Neural cell (in vitro differentiated cells): ENCODE measurements around the gene CAPN7. TPM values are rescaled to one million over a fixed set of nuclear protein-coding genes. Genes with fewer than 3 reads are reported as not detected.

ENCODE experiments used
- H2AFZ ChIP-seq: fragments of 200-600, 300-800 bp; sonication (generic), shearing (Covaris generic); 2 replicates; pipeline ENCODE4 v1.6.0; 2014; ENCODE audit warnings: low read depth, mild to moderate bottlenecking, antibody characterized with exemption, low read length, moderate library complexity
- H3F3A ChIP-seq: fragments of 200-600 bp; shearing (Covaris generic); 2 replicates; pipeline ENCODE4 v1.6.1; 2016; ENCODE audit warnings: mild to moderate bottlenecking, moderate library complexity, mixed read lengths, antibody characterized with exemption, low read length; ENCODE audit not compliant: insufficient read depth, poor library complexity, severe bottlenecking
- H3K27ac ChIP-seq: fragments of 200-600, 300-800 bp; sonication (generic), shearing (Covaris generic); 2 replicates; pipeline ENCODE4 v1.5.1; 2014; ENCODE audit warnings: mild to moderate bottlenecking, low read length, moderate library complexity
- H3K27me3 ChIP-seq: fragments of 300-800, 200-600 bp; sonication (generic), shearing (Covaris generic); 2 replicates; pipeline ENCODE4 v1.6.0; 2014; ENCODE audit warnings: mild to moderate bottlenecking, low read depth, low read length, moderate library complexity; ENCODE audit not compliant: insufficient read depth
- H3K36me3 ChIP-seq: fragments of 300-800, 200-600 bp; sonication (generic), shearing (Covaris generic); 2 replicates; pipeline ENCODE4 v1.5.1; 2014; ENCODE audit warnings: mild to moderate bottlenecking, antibody characterized with exemption, low read length, moderate library complexity; ENCODE audit not compliant: insufficient read depth
- H3K4me2 ChIP-seq: fragments of 300-800, 200-600 bp; sonication (generic), shearing (Covaris generic); 2 replicates; pipeline ENCODE4 v1.6.0; 2014; ENCODE audit warnings: mild to moderate bottlenecking, low read length
- H3K4me3 ChIP-seq: fragments of 300-800, 200-600 bp; sonication (generic), shearing (Covaris generic); 2 replicates; pipeline ENCODE4 v1.5.1; 2014; ENCODE audit warnings: mild to moderate bottlenecking, low read length, moderate library complexity
- H3K79me2 ChIP-seq: fragments of 200-600 bp; shearing (Covaris generic); replicated peaks from 2 replicates; pipeline ENCODE4 v1.6.0; 2014; ENCODE audit warnings: mild to moderate bottlenecking, low read length, moderate library complexity; ENCODE audit not compliant: insufficient read depth
- H3K9ac ChIP-seq: fragments of 300-800, 200-600 bp; sonication (generic), shearing (Covaris generic); 2 replicates; pipeline ENCODE4 v1.6.1; 2016; ENCODE audit warnings: mild to moderate bottlenecking, low read length, mixed read lengths
- H3K9me2 ChIP-seq: fragments of 200-600 bp; shearing (Covaris generic); 2 replicates; pipeline ENCODE4 v1.6.1; 2016; ENCODE audit warnings: mild to moderate bottlenecking, low read length, mixed read lengths; ENCODE audit not compliant: insufficient read depth
- H3K9me3 ChIP-seq: fragments of 200-600, 300-800 bp; sonication (generic), shearing (Covaris generic); 2 replicates; pipeline ENCODE4 v1.6.1; 2016; ENCODE audit warnings: mild to moderate bottlenecking, mixed run types, low read length, moderate library complexity, mixed read lengths
- H4K20me1 ChIP-seq: fragments of 200-600 bp; shearing (Covaris generic); 2 replicates; pipeline ENCODE4 v1.6.1; 2016; ENCODE audit warnings: mild to moderate bottlenecking, mixed run types; ENCODE audit not compliant: insufficient read depth
- EP300 ChIP-seq: fragments of 450-650 bp; conservative IDR thresholded peaks from 2 replicates; pipeline ENCODE4 v1.6.1; 2014; ENCODE audit warnings: antibody characterized with exemption, mild to moderate bottlenecking, moderate library complexity; ENCODE audit not compliant: poor library complexity, severe bottlenecking
- EZH2 ChIP-seq: fragments of 200-600, 300-800 bp; shearing (Covaris generic), sonication (generic); IDR thresholded peaks from 2 replicates; pipeline ENCODE4 v1.6.1; 2014; ENCODE audit warnings: antibody characterized with exemption, low read length, borderline replicate concordance, mild to moderate bottlenecking; ENCODE audit not compliant: insufficient read depth, poor library complexity, severe bottlenecking
- MXI1 ChIP-seq: fragments of 450-650 bp; conservative IDR thresholded peaks from 2 replicates; pipeline ENCODE4 v1.6.1; 2014; ENCODE audit warnings: antibody characterized with exemption, mild to moderate bottlenecking; ENCODE audit not compliant: poor library complexity, severe bottlenecking
- POLR2AphosphoS5 ChIP-seq: IDR thresholded peaks from 2 replicates; pipeline ENCODE4 v1.6.1; 2012
- RAD21 ChIP-seq: fragments of 450-650 bp; conservative IDR thresholded peaks from 2 replicates; pipeline ENCODE4 v1.6.1; 2014; ENCODE audit warnings: antibody characterized with exemption, mild to moderate bottlenecking, moderate library complexity
- SMC3 ChIP-seq: fragments of 450-650 bp; conservative IDR thresholded peaks from 2 replicates; pipeline ENCODE4 v1.6.1; 2014; ENCODE audit warnings: antibody characterized with exemption, mild to moderate bottlenecking, moderate library complexity; ENCODE audit not compliant: poor library complexity
- TAF1 ChIP-seq: IDR thresholded peaks from 2 replicates; pipeline ENCODE4 v1.6.1; 2012; ENCODE audit warnings: low read depth
- polyA plus RNA-seq: library from polyadenylated mRNA; depleted of rRNA; stranded (reverse); fragments of >200 nt; gene quantifications from 2 replicates; pipeline ENCODE4 v1.2.3, GENCODE V29; 2014
- TF ChIP-seq, protein P1 (sequence below): fragments of 450-650 bp; IDR thresholded peaks from 2 replicates; pipeline ENCODE4 v1.5.1; 2014; ENCODE audit warnings: antibody characterized with exemption, mild to moderate bottlenecking, moderate library complexity; ENCODE audit not compliant: poor library complexity, severe bottlenecking
- TF ChIP-seq, protein P2 (sequence below): IDR thresholded peaks from 2 replicates; pipeline ENCODE4 v1.6.1; 2012; ENCODE audit warnings: borderline replicate concordance

The CAPN7 gene
- polyA plus RNA-seq, 1 donor from 2014 or later, result 60.9 TPM

DNA sequence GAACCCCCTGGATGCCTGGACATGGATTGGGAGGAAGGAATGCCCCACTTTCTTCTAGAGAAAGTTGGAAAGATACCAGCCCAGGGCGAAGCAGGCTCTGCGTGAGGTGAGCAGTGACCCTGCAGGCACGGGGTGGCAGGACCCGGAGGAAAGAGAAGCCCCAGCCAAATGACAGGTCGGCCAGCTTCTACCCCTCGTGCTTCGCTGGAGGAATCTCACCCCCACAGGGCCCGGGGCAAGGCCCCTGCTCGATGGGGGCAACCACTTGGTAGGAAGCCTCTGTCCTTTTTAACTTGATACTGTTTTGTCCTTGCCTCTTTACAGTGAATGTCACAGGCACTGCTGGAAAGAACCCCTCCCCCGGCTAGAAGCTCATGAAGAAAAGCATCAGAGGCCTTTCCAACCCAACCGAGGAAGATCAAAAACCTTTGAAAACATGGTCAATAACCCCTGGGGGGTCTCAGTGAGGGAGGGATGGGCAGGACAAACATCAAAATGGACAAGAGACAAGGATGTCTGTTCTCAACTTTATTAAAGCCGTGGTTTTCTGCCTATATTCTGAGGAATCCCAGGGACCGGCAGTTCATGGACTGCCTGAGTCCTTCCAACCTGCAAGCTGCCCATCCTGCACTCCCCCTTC is 71.9 kb downstream of the CAPN7 start:
- Histone ChIP-seq H3K27ac (no peak overlapping the region), H3K4me3 (no peak overlapping the region), H3K79me2 (no peaks in the 10 kb centered on the region), H4K20me1 (no peaks in the 10 kb centered on the region), H3F3A (no peaks in the 10 kb centered on the region), H3K4me2 (no peak overlapping the region), H3K9ac (no peak overlapping the region), H3K27me3 (no peaks in the 10 kb centered on the region), H3K9me3 (no peaks in the 10 kb centered on the region), H3K9me2 (no peaks in the 10 kb centered on the region), H2AFZ (no peak overlapping the region), H3K36me3 (no peaks in the 10 kb centered on the region)
- TF ChIP-seq, protein P1, sequence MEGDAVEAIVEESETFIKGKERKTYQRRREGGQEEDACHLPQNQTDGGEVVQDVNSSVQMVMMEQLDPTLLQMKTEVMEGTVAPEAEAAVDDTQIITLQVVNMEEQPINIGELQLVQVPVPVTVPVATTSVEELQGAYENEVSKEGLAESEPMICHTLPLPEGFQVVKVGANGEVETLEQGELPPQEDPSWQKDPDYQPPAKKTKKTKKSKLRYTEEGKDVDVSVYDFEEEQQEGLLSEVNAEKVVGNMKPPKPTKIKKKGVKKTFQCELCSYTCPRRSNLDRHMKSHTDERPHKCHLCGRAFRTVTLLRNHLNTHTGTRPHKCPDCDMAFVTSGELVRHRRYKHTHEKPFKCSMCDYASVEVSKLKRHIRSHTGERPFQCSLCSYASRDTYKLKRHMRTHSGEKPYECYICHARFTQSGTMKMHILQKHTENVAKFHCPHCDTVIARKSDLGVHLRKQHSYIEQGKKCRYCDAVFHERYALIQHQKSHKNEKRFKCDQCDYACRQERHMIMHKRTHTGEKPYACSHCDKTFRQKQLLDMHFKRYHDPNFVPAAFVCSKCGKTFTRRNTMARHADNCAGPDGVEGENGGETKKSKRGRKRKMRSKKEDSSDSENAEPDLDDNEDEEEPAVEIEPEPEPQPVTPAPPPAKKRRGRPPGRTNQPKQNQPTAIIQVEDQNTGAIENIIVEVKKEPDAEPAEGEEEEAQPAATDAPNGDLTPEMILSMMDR, result no peak
- TF ChIP-seq TAF1, result no peak
- no peak for TF ChIP-seq EZH2
- TF ChIP-seq RAD21, result no peak
- no peak for TF ChIP-seq MXI1
- TF ChIP-seq POLR2AphosphoS5, result no peak
- TF ChIP-seq EP300, result no peak
- no peak for TF ChIP-seq SMC3

DNA sequence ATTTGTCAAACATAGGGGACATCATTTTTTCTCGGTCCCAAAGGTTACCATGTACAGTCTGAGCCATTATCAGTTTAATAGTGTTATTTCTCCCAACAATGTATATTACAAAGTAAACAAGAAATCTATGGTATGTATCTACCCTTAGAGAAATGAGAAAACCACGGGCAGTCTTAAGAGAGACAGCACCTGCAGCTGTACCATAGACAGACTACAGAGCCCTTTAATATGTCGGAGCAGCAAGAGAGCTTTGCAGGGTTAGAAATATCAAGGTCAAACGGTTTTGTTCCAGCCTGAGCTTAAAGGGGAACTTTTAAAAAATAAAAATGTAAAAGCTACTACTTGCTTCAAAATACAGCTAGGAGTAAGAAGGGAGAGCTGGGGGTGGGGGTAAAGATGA is 73.2 kb downstream of the CAPN7 start:
- no peaks in the 10 kb centered on the region for H4K20me1 ChIP-seq
- no peaks in the 10 kb centered on the region for H3K9me3 ChIP-seq
- H3K9ac ChIP-seq, result no peak overlapping the region
- no peak overlapping the region for H2AFZ ChIP-seq
- no peak overlapping the region for H3K27ac ChIP-seq
- no peaks in the 10 kb centered on the region for H3K27me3 ChIP-seq
- no peak for TF ChIP-seq SMC3
- no peak for TF ChIP-seq EZH2
- TF ChIP-seq, protein P1, result no peak
- TF ChIP-seq, protein P2, sequence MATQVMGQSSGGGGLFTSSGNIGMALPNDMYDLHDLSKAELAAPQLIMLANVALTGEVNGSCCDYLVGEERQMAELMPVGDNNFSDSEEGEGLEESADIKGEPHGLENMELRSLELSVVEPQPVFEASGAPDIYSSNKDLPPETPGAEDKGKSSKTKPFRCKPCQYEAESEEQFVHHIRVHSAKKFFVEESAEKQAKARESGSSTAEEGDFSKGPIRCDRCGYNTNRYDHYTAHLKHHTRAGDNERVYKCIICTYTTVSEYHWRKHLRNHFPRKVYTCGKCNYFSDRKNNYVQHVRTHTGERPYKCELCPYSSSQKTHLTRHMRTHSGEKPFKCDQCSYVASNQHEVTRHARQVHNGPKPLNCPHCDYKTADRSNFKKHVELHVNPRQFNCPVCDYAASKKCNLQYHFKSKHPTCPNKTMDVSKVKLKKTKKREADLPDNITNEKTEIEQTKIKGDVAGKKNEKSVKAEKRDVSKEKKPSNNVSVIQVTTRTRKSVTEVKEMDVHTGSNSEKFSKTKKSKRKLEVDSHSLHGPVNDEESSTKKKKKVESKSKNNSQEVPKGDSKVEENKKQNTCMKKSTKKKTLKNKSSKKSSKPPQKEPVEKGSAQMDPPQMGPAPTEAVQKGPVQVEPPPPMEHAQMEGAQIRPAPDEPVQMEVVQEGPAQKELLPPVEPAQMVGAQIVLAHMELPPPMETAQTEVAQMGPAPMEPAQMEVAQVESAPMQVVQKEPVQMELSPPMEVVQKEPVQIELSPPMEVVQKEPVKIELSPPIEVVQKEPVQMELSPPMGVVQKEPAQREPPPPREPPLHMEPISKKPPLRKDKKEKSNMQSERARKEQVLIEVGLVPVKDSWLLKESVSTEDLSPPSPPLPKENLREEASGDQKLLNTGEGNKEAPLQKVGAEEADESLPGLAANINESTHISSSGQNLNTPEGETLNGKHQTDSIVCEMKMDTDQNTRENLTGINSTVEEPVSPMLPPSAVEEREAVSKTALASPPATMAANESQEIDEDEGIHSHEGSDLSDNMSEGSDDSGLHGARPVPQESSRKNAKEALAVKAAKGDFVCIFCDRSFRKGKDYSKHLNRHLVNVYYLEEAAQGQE, result no peak
- no peak for TF ChIP-seq EP300
- TF ChIP-seq POLR2AphosphoS5, result no peak
- TF ChIP-seq TAF1, result no peak
- TF ChIP-seq MXI1, result no peak
- no peak for TF ChIP-seq RAD21
- H3K36me3 ChIP-seq, result no peaks in the 10 kb centered on the region
- no peaks in the 10 kb centered on the region for H3F3A ChIP-seq
- H3K4me2 ChIP-seq, result no peak overlapping the region
- H3K79me2 ChIP-seq, result no peaks in the 10 kb centered on the region
- H3K4me3 ChIP-seq, result no peak overlapping the region
- H3K9me2 ChIP-seq, result no peaks in the 10 kb centered on the region
